Breast epithelium (tissue), 4 donors: ENCODE data around the gene PPARA. TPM values are rescaled to one million over a fixed set of nuclear protein-coding genes. Genes with fewer than 3 reads are reported as not detected.

Experiments
- DNase-seq, 2 donors: peaks; one replicate each; pipeline ENCODE4 v3.0.0-alpha.2; 2019; ENCODE audit warnings: low spot score in 2 of 2
- H3K27ac ChIP-seq, 2 donors: fragments of 200-600 bp; sonication (generic) in 1 of 2; one replicate each; pipeline ENCODE4 v1.5.1; 2016 to 2019; ENCODE audit warnings: mild to moderate bottlenecking in 1 of 2
- H3K27me3 ChIP-seq, 2 donors: fragments of 200-600 bp; sonication (generic) in 1 of 2; one replicate each; pipeline versions ENCODE4 v1.5.1 to v1.6.0; 2017 to 2019; ENCODE audit warnings: control low read depth in 1 of 2, mild to moderate bottlenecking in 1 of 2
- H3K36me3 ChIP-seq: fragments of 200-600 bp; one replicate; pipeline ENCODE4 v1.5.1; 2019
- H3K4me1 ChIP-seq, 2 donors: fragments of 200-600 bp; sonication (generic); one replicate each; pipeline ENCODE4 v1.5.1; 2016 to 2019; ENCODE audit warnings: control low read depth in 1 of 2
- H3K4me3 ChIP-seq, 3 donors: fragments of 200-600 bp; sonication (generic); 1 replicate in 2 of 3; 2 replicates in 1 of 3; pipeline ENCODE4 v1.5.1; 2016 to 2019; ENCODE audit warnings: mild to moderate bottlenecking in 3 of 3, moderate library complexity in 2 of 3
- H3K9me3 ChIP-seq, 2 donors: fragments of 200-600 bp; sonication (generic) in 1 of 2; one replicate each; pipeline ENCODE4 v1.5.1; 2016 to 2019; ENCODE audit warnings: control low read depth in 1 of 2
- CTCF ChIP-seq, 3 donors: fragments of 450-650 bp; IDR thresholded peaks; one replicate each; pipeline ENCODE4 v1.5.1; 2016 to 2017; ENCODE audit warnings: antibody characterized with exemption in 3 of 3, mild to moderate bottlenecking in 3 of 3, moderate library complexity in 3 of 3
- POLR2A ChIP-seq: fragments of 450-650 bp; IDR thresholded peaks from one replicate; pipeline ENCODE4 v1.6.1; 2016; ENCODE audit warnings: antibody characterized with exemption, mild to moderate bottlenecking, moderate library complexity
- POLR2AphosphoS5 ChIP-seq, 3 donors: sonication (generic); formaldehyde crosslinking; IDR thresholded peaks; one replicate each; pipeline ENCODE4 v1.6.1; 2017; ENCODE audit warnings: antibody characterized with exemption in 3 of 3
- intact Hi-C: fragments of 100-400 bp; cut with DNase I; formaldehyde crosslinking; loops from one replicate; pipeline ENCODE4 v1.15.1; 2023; ENCODE audit warnings: low total_unique reads
- total RNA-seq, 3 donors: library from RNA; depleted of rRNA; stranded (reverse); fragments of >200 nt; gene quantifications; one replicate each; pipeline ENCODE4 v1.1.0, GENCODE V29; 2016

PPARA gene
- total RNA-seq, 3 donors from 2014 or later: 15.2 to 31.0 (median 22.3) TPM

GRCh38 chr22:46115388-46115678 is 35.0 kb upstream of the PPARA start:
- Histone ChIP-seq H3K36me3 (no peaks in the 10 kb centered on the region), H3K27me3 (no peaks in the 10 kb centered on the region), H3K4me1 (peaks cover 9 to 23% of the 10 kb centered on the region in 2 donors), H3K4me3 (no peak overlapping the region), H3K9me3 (no peaks in the 10 kb centered on the region), H3K27ac (peak overlapping the region; percentile 91 to 99)
- no peak for TF ChIP-seq POLR2A
- TF ChIP-seq CTCF (IDR thresholded peaks at IDR 0.05): no peak
- TF ChIP-seq POLR2AphosphoS5 (IDR thresholded peaks at IDR 0.05): no peak
- no peak for DNase-seq
- intact Hi-C loops: loop anchor here (2.0 kb wide), 1 partner anchor 105 kb away; no protein-coding TSS in a partner anchor

- H3K4me1 ChIP-seq: peaks cover 9 to 17% of the 10 kb centered on the region in 2 donors
- H3K27me3 ChIP-seq: no peaks in the 10 kb centered on the region
- no peaks in the 10 kb centered on the region for H3K9me3 ChIP-seq
- intact Hi-C loops: loop anchor here (2.0 kb wide), 1 partner anchor 105 kb away; no protein-coding TSS in a partner anchor
- H3K4me3 ChIP-seq: no peak overlapping the region
- TF ChIP-seq CTCF (IDR thresholded peaks at IDR 0.05): no peak
- TF ChIP-seq POLR2A: no peak
- TF ChIP-seq POLR2AphosphoS5 (IDR thresholded peaks at IDR 0.05): no peak
- DNase-seq: no peak
- peak overlapping the region; percentile 91 to 99 for H3K27ac ChIP-seq
- no peaks in the 10 kb centered on the region for H3K36me3 ChIP-seq
These were observed 34.4 kb upstream of the PPARA start for GRCh38 chr22:46115755-46116490.

- Histone ChIP-seq H3K27me3 (no peaks in the 10 kb centered on the region), H3K36me3 (no peaks in the 10 kb centered on the region), H3K27ac (peak overlapping the region; percentile 91 to 99), H3K9me3 (no peaks in the 10 kb centered on the region), H3K4me1 (peaks cover 9 to 15% of the 10 kb centered on the region in 2 donors), H3K4me3 (peak overlapping the region in 1 of 3 donors; percentile 4)
- DNase-seq: peak; percentile 94
- intact Hi-C loops: no loop called here
- TF ChIP-seq CTCF (IDR thresholded peaks at IDR 0.05): peak; percentile 69 to 98 (median 92)
- TF ChIP-seq POLR2AphosphoS5 (IDR thresholded peaks at IDR 0.05): peak in 1 of 3 donors; percentile 37
- TF ChIP-seq POLR2A: no peak
These were observed 33.8 kb upstream of the PPARA start for GRCh38 chr22:46116491-46116958.

GRCh38 chr22:46117206-46118199 is 32.8 kb upstream of the PPARA start:
- peaks cover 0 to 15% of the 10 kb centered on the region in 2 donors for H3K4me1 ChIP-seq
- no peak overlapping the region for H3K4me3 ChIP-seq
- H3K36me3 ChIP-seq: no peaks in the 10 kb centered on the region
- no peaks in the 10 kb centered on the region for H3K27me3 ChIP-seq
- H3K9me3 ChIP-seq: no peaks in the 10 kb centered on the region
- TF ChIP-seq POLR2AphosphoS5 (IDR thresholded peaks at IDR 0.05) (no peak), POLR2A (no peak), CTCF (IDR thresholded peaks at IDR 0.05) (no peak)
- peak overlapping the region; percentile 91 to 99 for H3K27ac ChIP-seq
- no peak for DNase-seq
- intact Hi-C loops: no loop called here
